Measurements from ENCODE around the gene BCAS1.

DNA sequence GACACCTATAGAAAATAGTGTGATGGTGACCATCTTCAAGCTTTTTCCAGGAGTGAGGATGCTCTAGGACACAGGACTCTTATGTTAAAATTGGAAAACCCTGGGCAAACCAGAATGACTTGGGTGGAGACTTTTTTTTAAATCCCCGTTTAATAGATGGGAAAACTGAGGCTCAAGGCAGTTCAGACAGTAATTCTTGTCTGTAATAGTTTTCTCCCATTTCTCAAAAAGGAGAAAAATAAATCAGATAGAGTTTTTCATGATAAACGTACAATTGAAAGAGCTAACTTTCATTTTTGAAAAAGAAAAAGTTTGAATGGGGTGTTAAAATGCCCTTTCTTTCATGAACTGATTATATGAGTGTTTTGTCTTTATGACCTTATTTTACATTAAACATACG lies 6.8 kb downstream of the BCAS1 start:
- TF ChIP-seq POLR2A (IDR thresholded peaks at IDR 0.05; ENCODE audit: low read length) (no peak), GATA1 (IDR thresholded peaks at IDR 0.05; ENCODE audit: low read depth, low read length) (no peak)

All from erythroblast (primary cell).